Mammary epithelial cell (primary cell): Measurements from ENCODE around the gene ZC3H7B.

Experiments used
- EZH2 ChIP-seq: IDR thresholded peaks from 2 replicates; pipeline ENCODE4 v1.6.1; 2012; ENCODE audit warnings: low read length, inconsistent platforms, borderline replicate concordance
- TF ChIP-seq, protein P1 (sequence below), 2 donors: IDR thresholded peaks in 1 of 2; conservative IDR thresholded peaks in 1 of 2; 2 replicates each; pipeline ENCODE4 v1.5.1; 2011 to 2012; ENCODE audit warnings: inconsistent platforms in 2 of 2, low read length in 2 of 2, mild to moderate bottlenecking in 2 of 2, control low read depth in 1 of 2, low read depth in 1 of 2; ENCODE audit not compliant: insufficient read depth in 1 of 2; ENCODE audit errors: extremely low read depth in 1 of 2

DNA sequence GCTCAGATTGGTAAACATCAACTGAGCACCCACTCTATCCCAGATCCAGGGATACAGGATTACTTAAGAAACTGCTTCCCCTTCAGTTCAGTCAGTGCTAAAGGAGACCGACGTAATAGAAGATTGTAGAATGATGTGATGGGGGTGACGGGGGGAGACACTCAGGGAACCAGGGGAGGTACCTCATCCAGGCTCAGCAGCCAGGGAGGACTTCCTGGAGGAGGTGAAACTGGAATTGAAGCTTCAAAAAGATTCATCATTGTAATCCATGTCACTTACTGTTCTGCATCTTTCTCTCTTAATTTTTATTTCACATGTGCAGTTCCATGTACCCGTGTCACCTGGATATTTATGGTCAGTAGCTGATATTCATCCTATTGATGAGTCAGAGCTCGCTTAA lies 61.3 kb downstream of the ZC3H7B start:
- TF ChIP-seq, protein P1, sequence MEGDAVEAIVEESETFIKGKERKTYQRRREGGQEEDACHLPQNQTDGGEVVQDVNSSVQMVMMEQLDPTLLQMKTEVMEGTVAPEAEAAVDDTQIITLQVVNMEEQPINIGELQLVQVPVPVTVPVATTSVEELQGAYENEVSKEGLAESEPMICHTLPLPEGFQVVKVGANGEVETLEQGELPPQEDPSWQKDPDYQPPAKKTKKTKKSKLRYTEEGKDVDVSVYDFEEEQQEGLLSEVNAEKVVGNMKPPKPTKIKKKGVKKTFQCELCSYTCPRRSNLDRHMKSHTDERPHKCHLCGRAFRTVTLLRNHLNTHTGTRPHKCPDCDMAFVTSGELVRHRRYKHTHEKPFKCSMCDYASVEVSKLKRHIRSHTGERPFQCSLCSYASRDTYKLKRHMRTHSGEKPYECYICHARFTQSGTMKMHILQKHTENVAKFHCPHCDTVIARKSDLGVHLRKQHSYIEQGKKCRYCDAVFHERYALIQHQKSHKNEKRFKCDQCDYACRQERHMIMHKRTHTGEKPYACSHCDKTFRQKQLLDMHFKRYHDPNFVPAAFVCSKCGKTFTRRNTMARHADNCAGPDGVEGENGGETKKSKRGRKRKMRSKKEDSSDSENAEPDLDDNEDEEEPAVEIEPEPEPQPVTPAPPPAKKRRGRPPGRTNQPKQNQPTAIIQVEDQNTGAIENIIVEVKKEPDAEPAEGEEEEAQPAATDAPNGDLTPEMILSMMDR (conservative IDR thresholded peaks at IDR 0.05 in 1 of 2, IDR thresholded peaks at IDR 0.05 in 1 of 2; ENCODE audit: extremely low read depth in 1 of 2, insufficient read depth in 1 of 2, low read depth in 1 of 2, low read length in 2 of 2) = no peak
- no peak for TF ChIP-seq EZH2
